HUDEP-2 (cell line): ENCODE results near the gene CHST8.

Experiments
- DNase-seq, 76 experiments: peaks; one replicate each; lab custom pipeline; 2025; ENCODE audit not compliant: unreplicated experiment in 76 of 76; lab: John Stamatoyannopoulos, UW

Gene CHST8

DNA sequence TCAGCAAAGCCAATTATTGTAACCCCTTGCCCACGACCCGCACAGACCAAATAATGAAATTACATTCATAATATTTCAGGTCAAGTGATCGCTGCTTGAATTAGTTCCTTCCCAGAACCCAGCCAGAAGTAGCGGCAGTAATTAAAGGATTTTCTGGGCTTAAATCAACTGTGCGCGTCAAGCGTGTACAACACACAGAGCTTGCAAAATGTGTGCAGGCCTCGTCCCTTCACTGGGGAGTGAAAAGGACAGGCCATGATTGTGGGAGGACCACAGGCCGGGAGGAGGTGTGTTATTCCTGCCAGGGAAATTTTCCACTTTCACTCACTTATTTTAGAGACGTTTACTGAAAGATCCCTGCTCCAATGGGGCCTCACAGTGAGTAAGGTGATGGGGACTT lies 84.9 kb downstream of the CHST8 start:
- DNase-seq = no peak

GRCh38 chr19:33712268-33712667 lies 90.5 kb downstream of the CHST8 start:
- no peak for DNase-seq

DNA sequence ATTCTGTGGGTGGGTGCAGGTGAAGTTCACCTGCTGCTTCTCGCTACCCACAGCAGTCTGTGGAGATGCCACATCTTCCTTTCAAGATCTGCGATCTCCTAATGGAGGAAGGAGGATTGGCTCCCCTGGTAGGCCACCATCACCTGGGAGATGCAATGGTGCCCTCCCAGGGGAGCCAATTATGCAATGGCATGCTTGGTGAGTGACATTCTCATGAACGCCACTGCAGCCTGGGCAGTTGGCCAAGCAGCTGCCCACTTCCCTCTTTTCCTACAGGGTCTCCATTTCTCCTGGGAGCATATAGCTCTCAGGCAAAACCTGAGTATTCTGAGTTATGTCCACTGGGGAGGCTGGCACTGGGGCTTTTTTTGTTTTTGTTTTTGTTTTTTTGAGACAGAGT lies 91.4 kb downstream of the CHST8 start:
- no peak for DNase-seq

- DNase-seq = no peak
These were observed 92.4 kb downstream of the CHST8 start for GRCh38 chr19:33714149-33714548.

- DNase-seq = no peak
These were observed 93.7 kb downstream of the CHST8 start for GRCh38 chr19:33715462-33715861.

GRCh38 chr19:33717878-33718277 lies 96.1 kb downstream of the CHST8 start:
- no peak for DNase-seq

DNA sequence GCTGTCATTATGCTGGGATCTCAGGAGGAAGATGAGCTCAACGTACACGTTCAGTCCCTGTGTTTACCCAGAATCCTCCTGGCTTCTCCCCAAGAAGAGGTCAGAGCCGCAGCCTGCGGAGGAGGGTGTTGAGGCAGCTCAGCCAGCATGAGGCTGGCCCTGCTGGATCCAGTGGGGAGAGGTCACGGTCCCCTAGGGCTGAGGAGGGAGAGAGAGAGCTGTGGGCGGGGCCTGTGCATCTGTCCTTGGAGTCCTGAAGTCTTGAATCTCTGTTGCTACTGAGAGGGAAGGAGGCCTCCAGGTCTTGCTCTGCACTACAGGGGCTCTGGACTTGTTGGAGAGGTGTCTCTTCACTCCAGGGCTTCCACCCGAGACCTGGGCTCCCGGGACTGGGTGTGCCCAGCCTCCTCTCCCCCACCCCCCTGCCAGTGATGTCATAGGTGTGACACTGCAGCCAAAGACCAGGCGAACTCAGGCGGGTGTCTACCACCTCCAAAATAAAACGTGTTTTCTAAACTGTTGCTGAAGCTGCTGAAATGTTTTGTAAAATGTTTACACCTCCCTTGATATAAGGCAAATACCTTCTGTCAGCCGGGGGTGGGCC lies 97.0 kb downstream of the CHST8 start:
- DNase-seq = no peak

- no peak for DNase-seq
These were observed 97.8 kb downstream of the CHST8 start for GRCh38 chr19:33719366-33720154.

GRCh38 chr19:33720155-33720493 lies 98.4 kb downstream of the CHST8 start:
- DNase-seq = no peak

DNA sequence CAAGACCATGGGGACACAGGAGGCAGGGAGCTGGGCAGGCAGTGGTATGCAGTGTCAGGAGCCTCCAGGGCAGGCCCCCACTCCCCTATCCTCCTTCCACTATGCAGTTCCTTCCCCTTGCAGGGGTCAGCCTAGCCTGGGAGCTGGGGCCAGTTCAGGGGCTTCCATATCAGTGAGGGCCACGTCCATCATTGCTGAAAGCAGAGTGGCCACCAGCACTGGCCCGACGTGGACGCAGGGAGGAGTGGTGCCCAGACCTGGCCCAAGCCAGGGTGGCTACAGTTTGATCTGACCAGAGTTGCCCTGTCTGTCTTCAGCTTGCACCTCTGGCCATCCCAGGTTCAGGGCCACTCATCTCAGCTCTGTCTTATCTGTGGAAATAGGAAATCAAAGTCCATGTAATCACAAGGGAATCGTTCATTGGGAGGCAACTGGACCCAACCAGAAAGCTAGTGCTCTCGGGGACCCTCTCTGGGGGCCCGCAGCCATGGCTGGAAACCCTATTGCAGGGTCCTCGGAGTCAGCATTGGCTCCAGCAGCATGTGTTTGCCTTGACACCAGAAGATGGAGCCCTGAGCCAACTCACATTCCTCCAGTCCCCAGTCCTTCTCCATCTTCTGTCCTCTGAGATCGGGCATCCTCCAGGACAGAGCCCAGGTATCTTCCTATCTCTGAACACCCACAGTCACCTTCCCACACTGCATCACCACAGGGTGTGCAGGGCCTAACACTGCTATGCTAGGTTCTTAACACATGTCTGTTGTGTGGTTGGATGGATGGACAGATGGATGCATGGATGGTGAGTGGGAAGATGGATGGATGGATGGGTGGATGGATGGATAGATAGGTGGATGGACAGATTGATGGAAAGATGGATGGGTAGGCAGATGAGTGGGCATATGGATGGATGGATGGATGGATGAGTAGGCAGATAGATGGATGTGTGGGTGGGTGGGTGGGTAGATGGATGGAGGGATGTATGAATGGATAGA lies 99.2 kb downstream of the CHST8 start:
- no peak for DNase-seq

GRCh38 chr19:33721735-33722297 lies 100.1 kb downstream of the CHST8 start:
- DNase-seq = no peak

GRCh38 chr19:33722456-33723239 lies 100.9 kb downstream of the CHST8 start:
- no peak for DNase-seq

DNA sequence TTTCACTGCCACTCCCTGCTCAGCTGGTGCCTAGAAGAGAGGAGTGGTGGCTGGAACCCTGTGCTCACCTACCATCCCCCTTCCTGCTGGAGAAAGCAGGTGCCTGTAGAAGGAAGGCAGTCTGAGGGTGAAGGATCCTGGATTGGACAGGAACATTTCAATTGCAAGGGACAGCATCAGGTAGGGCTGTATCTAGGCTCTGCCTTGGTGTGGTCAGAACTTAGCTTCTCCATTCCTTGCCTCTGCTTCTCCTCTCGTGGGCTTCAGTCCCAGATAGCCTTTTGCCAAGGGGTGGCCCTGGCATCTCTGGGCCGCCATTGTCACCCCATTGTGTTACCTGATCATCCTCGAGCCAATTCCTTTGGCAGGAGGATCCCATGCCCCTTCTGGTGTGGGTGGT lies 101.8 kb downstream of the CHST8 start:
- no peak for DNase-seq

GRCh38 chr19:33724021-33724720 lies 102.4 kb downstream of the CHST8 start:
- no peak for DNase-seq

- no peak for DNase-seq
These were observed 102.9 kb downstream of the CHST8 start for GRCh38 chr19:33724721-33725060.

DNA sequence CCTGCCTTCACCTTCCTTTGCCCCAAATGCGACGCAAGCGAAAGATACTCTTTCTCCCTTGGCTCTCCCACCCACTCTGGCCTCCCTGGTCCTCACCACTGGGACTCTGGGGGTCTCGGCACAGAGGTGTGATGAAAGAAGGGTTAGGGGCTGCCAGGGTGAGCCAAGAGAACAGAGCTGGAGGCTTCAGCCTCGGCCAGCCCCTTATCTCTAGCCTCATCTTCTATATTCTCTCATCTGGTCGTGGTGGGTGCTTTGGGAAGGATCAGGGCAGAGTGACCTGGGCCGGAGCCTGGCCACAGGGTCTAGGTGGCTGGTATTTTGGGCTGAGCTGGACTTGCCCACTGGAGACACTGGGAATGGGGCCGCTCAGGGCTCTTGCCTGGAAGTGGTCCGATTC lies 103.8 kb downstream of the CHST8 start:
- DNase-seq = no peak

- no peak for DNase-seq
These were observed 105.0 kb downstream of the CHST8 start for GRCh38 chr19:33726756-33727155.

- DNase-seq = no peak
These were observed 105.7 kb downstream of the CHST8 start for GRCh38 chr19:33727331-33727998.

- DNase-seq = no peak
These were observed 106.4 kb downstream of the CHST8 start for GRCh38 chr19:33728141-33728540.
